K562 (cell line): ENCODE data around the gene CD72. TPM values are rescaled to one million over a fixed set of nuclear protein-coding genes. Genes with fewer than 3 reads are reported as not detected.

Experiments
- BHLHE40 ChIP-seq: IDR thresholded peaks from 2 replicates; pipeline ENCODE4 v1.6.1; 2011; ENCODE audit warnings: low read length, improper control_type of control experiment
- BRCA1 ChIP-seq, 2 experiments: fragments of 450-650 bp in 1 of 2; sonication (generic) in 1 of 2; formaldehyde crosslinking in 1 of 2; IDR thresholded peaks; 2 replicates each; pipeline versions ENCODE4 v1.5.0 to v1.6.1; 2017 to 2020; ENCODE audit warnings: mild to moderate bottlenecking in 1 of 2, missing genetic modification reagents in 1 of 2
- DMBX1 ChIP-seq: fragments of 250-450 bp; sonication (Bioruptor Pico); IDR thresholded peaks from 2 replicates; pipeline ENCODE4 v1.8.0; 2022; ENCODE audit warnings: inconsistent platforms, mild to moderate bottlenecking, moderate library complexity, borderline replicate concordance
- FOSL1 ChIP-seq: fragments of 200-800 bp; sonication (Bioruptor generic); conservative IDR thresholded peaks from 2 replicates; pipeline ENCODE4 v1.6.1; 2016; ENCODE audit warnings: missing genetic modification characterization, missing compliant biosample characterization
- FOXP1 ChIP-seq: sonication (generic); formaldehyde crosslinking; IDR thresholded peaks from 2 replicates; pipeline ENCODE4 v1.8.0; 2022; ENCODE audit warnings: mild to moderate bottlenecking, missing genetic modification reagents
- JUN ChIP-seq, 2 experiments: sonication (generic) in 1 of 2; formaldehyde crosslinking in 1 of 2; IDR thresholded peaks; 2 replicates each; pipeline versions ENCODE4 v1.6.1 to v1.8.0; 2012 to 2022; ENCODE audit warnings: borderline replicate concordance in 2 of 2, mild to moderate bottlenecking in 2 of 2, improper control_type of control experiment in 1 of 2, low read depth in 1 of 2, low read length in 1 of 2, missing genetic modification reagents in 1 of 2
- L3MBTL2 ChIP-seq: fragments of 450-650 bp; IDR thresholded peaks from 2 replicates; pipeline ENCODE4 v1.6.1; 2016; ENCODE audit warnings: mild to moderate bottlenecking, moderate library complexity
- MCM7 ChIP-seq, 2 experiments: fragments of 450-650 bp; IDR thresholded peaks; 2 replicates each; pipeline ENCODE4 v1.6.1; 2016 to 2018
- MEF2D ChIP-seq: conservative IDR thresholded peaks from 2 replicates; pipeline ENCODE4 v1.6.1; 2016; ENCODE audit warnings: low read depth, missing genetic modification characterization, missing compliant biosample characterization
- PHF8 ChIP-seq: fragments of 200-600 bp; sonication (generic); IDR thresholded peaks from 2 replicates; pipeline ENCODE4 v1.6.1; 2012; ENCODE audit warnings: mixed run types, mild to moderate bottlenecking, inconsistent platforms, low read length, moderate library complexity, borderline replicate concordance
- POLR2A ChIP-seq: fragments of 450-650 bp; conservative IDR thresholded peaks from 2 replicates; pipeline ENCODE4 v1.6.1; 2016
- POLR2H ChIP-seq: IDR thresholded peaks from 2 replicates; pipeline ENCODE4 v1.6.1; 2016; ENCODE audit warnings: missing genetic modification characterization, low read depth, mild to moderate bottlenecking, control low read depth, missing compliant biosample characterization, moderate library complexity
- POU5F1 ChIP-seq: fragments of 150-350 bp; IDR thresholded peaks from 2 replicates; pipeline ENCODE4 v1.6.1; 2014; ENCODE audit warnings: borderline replicate concordance, low read length, low read depth, mild to moderate bottlenecking; ENCODE audit not compliant: partially characterized antibody
- RUNX1 ChIP-seq: sonication (generic); IDR thresholded peaks from 2 replicates; pipeline ENCODE4 v1.6.1; 2016; ENCODE audit warnings: antibody characterized with exemption, low read depth
- SIX5 ChIP-seq, 2 experiments: IDR thresholded peaks; 2 replicates each; pipeline ENCODE4 v1.6.1; 2011; ENCODE audit warnings: low read length in 2 of 2, borderline replicate concordance in 1 of 2, low read depth in 1 of 2, mild to moderate bottlenecking in 1 of 2, moderate library complexity in 1 of 2; ENCODE audit not compliant: insufficient read depth in 1 of 2
- SMAD4 ChIP-seq: fragments of 250-450 bp; sonication (Bioruptor Pico); conservative IDR thresholded peaks from 2 replicates; pipeline ENCODE4 v1.8.0; 2021; ENCODE audit warnings: inconsistent platforms, mild to moderate bottlenecking, moderate library complexity
- STAT5B ChIP-seq: fragments of 250-450 bp; sonication (Bioruptor Pico); IDR thresholded peaks from 2 replicates; pipeline ENCODE4 v1.8.0; 2021; ENCODE audit warnings: mild to moderate bottlenecking, inconsistent platforms
- TCF7 ChIP-seq: sonication (generic); IDR thresholded peaks from 2 replicates; pipeline ENCODE4 v1.6.1; 2016; ENCODE audit warnings: antibody characterized with exemption, borderline replicate concordance
- ZBTB8A ChIP-seq: fragments of 450-650 bp; IDR thresholded peaks from 2 replicates; pipeline ENCODE4 v1.6.1; 2018; ENCODE audit warnings: mild to moderate bottlenecking, moderate library complexity; ENCODE audit not compliant: partially characterized antibody
- ZC3H4 ChIP-seq: sonication (generic); formaldehyde crosslinking; IDR thresholded peaks from 2 replicates; pipeline ENCODE4 v1.9.0; 2021; ENCODE audit warnings: missing genetic modification reagents, borderline replicate concordance
- ZNF436 ChIP-seq: fragments of 250-450, 450-650 bp; sonication (Bioruptor Pico); formaldehyde crosslinking; IDR thresholded peaks from 2 replicates; pipeline ENCODE4 v1.7.0; 2020; ENCODE audit warnings: mild to moderate bottlenecking
- ZNF717 ChIP-seq: fragments of 250-450 bp; sonication (Bioruptor Pico); IDR thresholded peaks from 2 replicates; pipeline ENCODE4 v1.5.0; 2021
- polyA plus RNA-seq, 8 experiments: library from polyadenylated mRNA; depleted of rRNA in 4 of 8; stranded (reverse) in 5 of 8; unstranded in 3 of 8; fragments of >200 nt; fragmentation: Nextera tagmentation in 2 of 8; fragmentation: Illumina TruSeq in 1 of 8; extraction: Ambion mirVana in 2 of 8; extraction: Trizol in 1 of 8; gene quantifications; 2 replicates each; pipeline versions ENCODE4 v1.2.1 to v1.2.3, GENCODE V29; 2011 to 2014; ENCODE audit warnings: inconsistent platforms in 1 of 8, missing spikeins in 1 of 8
- total RNA-seq, 7 experiments: library from RNA; depleted of rRNA in 6 of 7; stranded (reverse); fragments of >200 nt in 6 of 7; fragmentation: Illumina TruSeq in 2 of 7; extraction: Trizol in 2 of 7; gene quantifications; 2 replicates each; pipeline versions ENCODE4 v1.2.1 to v1.2.3, GENCODE V29; 2011 to 2021; ENCODE audit warnings: low replicate concordance in 1 of 7
- TF ChIP-seq, protein P1 (sequence below): sonication (generic); formaldehyde crosslinking; IDR thresholded peaks from 2 replicates; pipeline ENCODE4 v1.8.0; 2023; ENCODE audit warnings: mild to moderate bottlenecking, missing genetic modification reagents
- TF ChIP-seq, protein P2 (sequence below): fragments of 250-450 bp; sonication (Bioruptor Pico); IDR thresholded peaks from 2 replicates; pipeline ENCODE4 v1.4.0; 2020; ENCODE audit warnings: mild to moderate bottlenecking
- TF ChIP-seq, protein P3 (sequence below): IDR thresholded peaks from 2 replicates; pipeline ENCODE4 v1.6.1; 2014; ENCODE audit warnings: antibody characterized with exemption

The CD72 gene
- total and polyA plus RNA-seq, 9 of the 15 experiments (the other 6 are each of a cell fraction or from before 2014, with no cell fraction given) = 0.11 to 0.78 (median 0.27) TPM; not detected in 1

DNA sequence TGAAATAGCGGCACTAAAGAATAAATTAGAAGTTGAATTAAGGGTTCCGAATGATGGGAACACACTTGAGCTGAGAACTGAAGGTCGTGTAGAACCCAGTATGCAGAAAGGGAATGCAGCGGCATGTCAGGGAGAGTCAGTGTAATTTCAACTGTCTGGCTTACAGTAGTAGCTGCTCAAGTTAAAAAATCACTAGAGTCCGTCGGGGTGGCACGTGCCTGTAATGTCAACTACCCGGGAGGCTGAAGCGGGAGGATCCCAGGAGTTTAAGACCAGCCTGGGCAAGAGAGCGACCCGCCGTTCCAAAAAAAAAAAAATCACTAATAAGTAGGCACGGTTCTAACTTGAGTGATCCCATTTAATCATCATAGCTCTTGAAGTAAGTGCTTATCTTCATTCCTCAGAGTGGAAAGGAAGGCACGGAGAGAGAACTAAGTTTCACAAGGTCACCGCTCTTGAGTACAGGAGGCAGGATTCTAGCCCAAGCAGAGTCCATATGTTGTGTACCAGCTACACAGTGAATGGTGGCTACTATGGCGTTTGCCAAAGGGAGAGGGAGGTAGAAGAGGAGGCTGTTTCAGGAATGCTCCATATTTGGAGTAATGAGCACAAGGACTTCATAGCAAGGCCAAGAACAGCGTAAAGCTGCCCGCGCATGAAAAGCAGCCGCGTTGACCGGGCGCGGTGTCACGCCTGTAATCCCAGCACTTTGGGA, 38.8 kb upstream of the CD72 start (continued):
- TF ChIP-seq, protein P1, sequence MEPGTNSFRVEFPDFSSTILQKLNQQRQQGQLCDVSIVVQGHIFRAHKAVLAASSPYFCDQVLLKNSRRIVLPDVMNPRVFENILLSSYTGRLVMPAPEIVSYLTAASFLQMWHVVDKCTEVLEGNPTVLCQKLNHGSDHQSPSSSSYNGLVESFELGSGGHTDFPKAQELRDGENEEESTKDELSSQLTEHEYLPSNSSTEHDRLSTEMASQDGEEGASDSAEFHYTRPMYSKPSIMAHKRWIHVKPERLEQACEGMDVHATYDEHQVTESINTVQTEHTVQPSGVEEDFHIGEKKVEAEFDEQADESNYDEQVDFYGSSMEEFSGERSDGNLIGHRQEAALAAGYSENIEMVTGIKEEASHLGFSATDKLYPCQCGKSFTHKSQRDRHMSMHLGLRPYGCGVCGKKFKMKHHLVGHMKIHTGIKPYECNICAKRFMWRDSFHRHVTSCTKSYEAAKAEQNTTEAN (CRISPR knock-in tag) = no peak
- TF ChIP-seq JUN (IDR thresholded peaks at IDR 0.05; ENCODE audit: borderline replicate concordance, low read depth, low read length) = no peak
- TF ChIP-seq JUN (CRISPR knock-in tag; IDR thresholded peaks at IDR 0.05; ENCODE audit: borderline replicate concordance) = no peak
- TF ChIP-seq MCM7 (IDR thresholded peaks at IDR 0.05) = no peak
- TF ChIP-seq FOSL1 = no peak
- TF ChIP-seq SIX5 (IDR thresholded peaks at IDR 0.05; ENCODE audit: borderline replicate concordance in 1 of 2, insufficient read depth in 1 of 2, low read depth in 1 of 2, low read length in 2 of 2) = no peak
- no peak for TF ChIP-seq TCF7
- TF ChIP-seq BHLHE40 = 0 out of 2 replicates have a peak, but pooled peaks have one; percentile 15
- no peak for TF ChIP-seq POLR2H (tag)
- TF ChIP-seq ZBTB8A = no peak
- no peak for TF ChIP-seq L3MBTL2
- TF ChIP-seq ZNF436 (CRISPR knock-in tag) = no peak
- TF ChIP-seq POU5F1 = no peak
- no peak for TF ChIP-seq ZNF717
- 0 out of 2 replicates have a peak, but pooled peaks have one; percentile 23 for TF ChIP-seq PHF8
- TF ChIP-seq, protein P2, sequence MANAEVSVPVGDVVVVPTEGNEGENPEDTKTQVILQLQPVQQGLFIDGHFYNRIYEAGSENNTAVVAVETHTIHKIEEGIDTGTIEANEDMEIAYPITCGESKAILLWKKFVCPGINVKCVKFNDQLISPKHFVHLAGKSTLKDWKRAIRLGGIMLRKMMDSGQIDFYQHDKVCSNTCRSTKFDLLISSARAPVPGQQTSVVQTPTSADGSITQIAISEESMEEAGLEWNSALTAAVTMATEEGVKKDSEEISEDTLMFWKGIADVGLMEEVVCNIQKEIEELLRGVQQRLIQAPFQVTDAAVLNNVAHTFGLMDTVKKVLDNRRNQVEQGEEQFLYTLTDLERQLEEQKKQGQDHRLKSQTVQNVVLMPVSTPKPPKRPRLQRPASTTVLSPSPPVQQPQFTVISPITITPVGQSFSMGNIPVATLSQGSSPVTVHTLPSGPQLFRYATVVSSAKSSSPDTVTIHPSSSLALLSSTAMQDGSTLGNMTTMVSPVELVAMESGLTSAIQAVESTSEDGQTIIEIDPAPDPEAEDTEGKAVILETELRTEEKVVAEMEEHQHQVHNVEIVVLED (CRISPR knock-in tag) = no peak
- TF ChIP-seq STAT5B (CRISPR knock-in tag) = no peak
- TF ChIP-seq MEF2D (tag) = no peak
- no peak for TF ChIP-seq RUNX1
- TF ChIP-seq, protein P3, sequence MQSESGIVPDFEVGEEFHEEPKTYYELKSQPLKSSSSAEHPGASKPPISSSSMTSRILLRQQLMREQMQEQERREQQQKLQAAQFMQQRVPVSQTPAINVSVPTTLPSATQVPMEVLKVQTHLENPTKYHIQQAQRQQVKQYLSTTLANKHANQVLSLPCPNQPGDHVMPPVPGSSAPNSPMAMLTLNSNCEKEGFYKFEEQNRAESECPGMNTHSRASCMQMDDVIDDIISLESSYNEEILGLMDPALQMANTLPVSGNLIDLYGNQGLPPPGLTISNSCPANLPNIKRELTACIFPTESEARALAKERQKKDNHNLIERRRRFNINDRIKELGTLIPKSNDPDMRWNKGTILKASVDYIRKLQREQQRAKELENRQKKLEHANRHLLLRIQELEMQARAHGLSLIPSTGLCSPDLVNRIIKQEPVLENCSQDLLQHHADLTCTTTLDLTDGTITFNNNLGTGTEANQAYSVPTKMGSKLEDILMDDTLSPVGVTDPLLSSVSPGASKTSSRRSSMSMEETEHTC = no peak
- no peak for TF ChIP-seq FOXP1 (CRISPR knock-in tag)
- no peak for TF ChIP-seq BRCA1 (IDR thresholded peaks at IDR 0.05)
- TF ChIP-seq BRCA1 (CRISPR knock-in tag; IDR thresholded peaks at IDR 0.05) = no peak
- TF ChIP-seq SMAD4 (CRISPR knock-in tag) = no peak
- TF ChIP-seq DMBX1 (CRISPR knock-in tag) = no peak
- TF ChIP-seq ZC3H4 (CRISPR knock-in tag) = no peak
- TF ChIP-seq POLR2A = 0 out of 2 replicates have a peak, but pooled peaks have one; percentile 36
